HG02642 (cell line): Measurements from ENCODE around the gene RAD51B.
"Not testable (repeated sequence)": the region's sequence is repeated elsewhere in the genome, so short reads cannot be mapped to it uniquely, and the experiment has no call there.

Experiments
- ATAC-seq: cut with Tn5 transposase; IDR thresholded peaks from one replicate; pipeline ENCODE4 v1.9.1; 2021; ENCODE audit warnings: mild to moderate bottlenecking; ENCODE audit not compliant: unreplicated experiment, poor library complexity

RAD51B gene

DNA sequence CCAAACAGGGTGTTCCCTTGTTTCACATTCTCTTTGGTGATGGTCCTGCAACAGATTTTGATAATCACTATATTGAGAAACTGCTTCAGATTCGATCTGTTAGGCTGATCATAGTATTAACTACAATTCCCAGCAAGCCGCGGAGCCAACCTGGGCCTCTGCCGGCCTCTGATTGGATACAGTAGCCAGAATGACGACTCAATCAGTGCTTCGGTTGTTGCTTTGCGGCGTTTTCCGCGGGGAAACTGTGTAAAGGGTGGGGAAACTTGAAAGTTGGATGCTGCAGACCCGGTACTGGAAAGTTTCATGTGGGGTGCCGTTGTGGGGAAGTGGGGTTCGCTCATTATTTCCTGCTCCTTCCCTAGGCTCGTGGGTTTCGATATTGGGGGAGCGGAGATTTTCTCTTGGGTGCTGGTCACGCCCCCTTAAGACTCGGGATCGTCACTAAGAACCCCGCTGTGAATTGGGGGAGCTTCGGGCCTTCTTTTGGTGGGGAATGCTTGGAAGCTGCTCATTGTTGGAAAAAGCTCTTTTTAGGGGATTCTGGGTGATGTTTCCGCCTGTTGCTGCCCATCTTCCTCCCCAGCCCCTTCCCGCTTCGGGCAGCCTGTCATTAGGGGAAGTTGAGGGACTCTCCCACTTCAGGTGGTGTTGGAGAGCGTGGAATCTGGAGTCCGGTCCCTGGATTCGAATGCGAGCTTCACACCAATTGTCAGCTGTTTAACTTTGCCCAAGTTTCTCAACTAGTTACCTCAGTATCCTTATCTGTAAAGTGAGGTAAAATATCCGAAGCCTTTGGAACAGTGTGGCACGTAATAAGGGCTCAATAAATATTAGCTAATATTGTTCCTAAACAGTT, at the start of gene RAD51B:
Gene RAD51B, plus strand, starts transcription at position 217 of the 859 bp plus-strand sequence.
- peak; percentile 60 for ATAC-seq

DNA sequence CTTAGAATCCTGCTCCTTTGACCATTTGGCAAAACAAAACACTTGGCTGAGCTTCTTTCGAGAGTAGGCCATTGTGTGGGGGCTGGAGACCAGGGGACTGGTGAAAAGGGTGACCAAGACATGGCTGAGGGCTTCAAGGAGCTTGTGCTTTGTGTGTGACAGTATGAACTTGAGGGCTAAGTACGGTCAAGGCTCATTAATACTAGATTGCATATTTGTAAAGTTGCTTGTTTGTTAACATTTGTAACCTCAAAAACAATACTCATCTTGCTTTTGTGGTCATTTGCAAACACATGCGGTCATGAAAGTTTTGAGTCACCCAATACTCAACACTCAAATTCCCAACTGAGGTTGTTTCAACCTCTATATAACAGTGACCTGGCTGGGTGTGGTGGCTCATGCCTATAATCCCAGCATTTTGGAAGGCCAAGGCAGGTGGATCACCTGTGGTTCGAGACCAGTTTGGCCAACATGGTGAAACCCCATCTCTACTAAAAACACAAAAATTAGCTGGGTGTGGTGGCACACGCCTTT, 45.7 kb upstream of the RAD51B start:
- no peak for ATAC-seq

DNA sequence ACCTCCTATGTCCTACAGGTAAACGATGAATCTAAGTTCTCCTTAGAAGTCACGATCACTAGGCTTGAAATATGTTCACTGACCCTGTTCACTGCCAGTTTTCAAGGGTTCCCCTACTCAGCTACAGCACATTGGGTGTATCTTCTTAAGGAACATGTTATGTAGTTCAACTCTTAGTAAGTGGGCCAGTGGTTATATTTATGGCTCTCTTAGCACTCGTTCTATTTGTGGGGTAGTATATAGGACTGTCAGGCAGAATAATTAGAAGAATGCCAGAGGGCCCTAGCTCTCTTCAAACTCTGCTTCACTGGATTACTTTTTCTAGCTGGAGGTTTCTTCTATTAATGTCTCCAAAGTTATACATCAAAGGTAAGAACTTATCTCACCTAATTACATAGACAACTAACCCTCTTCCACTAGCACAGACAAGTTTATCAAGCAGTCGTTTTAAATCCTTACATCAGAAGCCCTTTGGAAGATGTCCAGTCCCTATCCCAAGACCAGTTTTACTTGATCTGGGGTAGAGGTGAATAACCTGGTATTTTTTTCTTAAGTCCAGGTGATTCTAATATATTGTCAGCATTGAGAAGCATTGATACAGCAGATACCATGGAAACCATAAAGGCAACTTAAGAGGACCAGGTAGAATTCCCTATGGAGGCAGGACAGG, 42.8 kb upstream of the RAD51B start:
- no peak for ATAC-seq

DNA sequence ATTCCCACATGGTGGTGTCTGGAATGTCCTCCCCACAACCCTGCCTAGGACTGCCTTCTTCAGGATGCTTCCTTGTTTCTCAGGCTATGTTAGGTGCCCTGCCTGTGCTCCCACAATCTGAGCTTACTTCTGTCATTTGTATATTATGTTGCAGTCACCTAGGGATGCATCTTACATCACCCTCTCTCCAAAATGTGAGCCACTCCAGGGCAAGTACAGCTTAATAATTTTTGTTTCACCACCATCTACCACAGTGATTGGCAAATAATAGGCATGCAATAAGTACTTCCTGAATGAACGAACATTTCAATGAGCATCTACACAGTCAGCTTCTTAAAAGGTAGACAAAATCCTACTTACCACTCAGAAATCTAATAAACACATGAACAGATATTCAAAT, 40.8 kb upstream of the RAD51B start:
- no peak for ATAC-seq

DNA sequence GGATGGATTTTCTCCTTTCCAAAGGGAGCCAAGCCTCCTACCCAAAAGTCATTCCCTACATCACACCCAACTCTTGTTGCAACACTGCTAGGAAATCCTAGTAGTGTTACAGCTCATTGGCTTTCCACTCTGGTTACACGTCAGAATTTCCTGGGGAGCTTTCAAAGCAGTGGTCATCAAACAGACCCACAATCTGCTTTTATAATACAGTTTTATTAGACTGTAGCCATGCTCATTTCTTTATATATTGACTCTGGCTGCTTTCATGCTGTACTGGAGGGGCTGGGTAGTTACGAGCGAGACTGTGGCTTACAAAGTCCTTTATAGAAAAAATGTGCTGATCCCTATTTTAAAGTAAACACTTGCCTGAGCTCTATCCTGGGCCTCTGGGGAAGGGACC, 37.5 kb upstream of the RAD51B start:
- ATAC-seq, result no peak

DNA sequence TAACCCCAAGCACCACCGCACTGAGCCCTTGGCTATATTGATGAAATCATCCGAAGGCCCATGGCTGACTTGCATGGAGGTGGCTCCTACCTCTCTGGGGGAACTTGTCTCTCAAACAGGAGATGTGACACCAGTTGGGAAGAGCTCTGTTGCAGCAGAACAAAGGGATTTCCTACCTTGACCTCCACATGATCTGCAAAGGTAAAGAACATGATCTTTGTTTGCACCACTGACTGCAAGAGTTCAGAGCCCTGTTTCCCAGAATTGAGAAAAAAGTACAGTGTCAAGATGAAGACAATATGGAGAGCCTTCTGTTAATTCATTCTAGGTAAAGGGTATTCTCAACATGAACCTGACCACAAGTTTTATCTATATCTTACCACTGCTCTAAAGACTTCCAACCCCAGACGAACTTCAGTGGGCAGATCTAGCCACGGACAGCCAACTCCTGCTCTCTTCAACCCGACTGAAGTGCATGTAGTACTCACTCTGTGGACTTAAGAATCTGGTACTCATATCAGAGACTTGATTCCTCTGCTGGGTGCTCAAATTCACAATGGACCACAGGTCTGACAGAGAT, 35.2 kb upstream of the RAD51B start:
- no peak for ATAC-seq

DNA sequence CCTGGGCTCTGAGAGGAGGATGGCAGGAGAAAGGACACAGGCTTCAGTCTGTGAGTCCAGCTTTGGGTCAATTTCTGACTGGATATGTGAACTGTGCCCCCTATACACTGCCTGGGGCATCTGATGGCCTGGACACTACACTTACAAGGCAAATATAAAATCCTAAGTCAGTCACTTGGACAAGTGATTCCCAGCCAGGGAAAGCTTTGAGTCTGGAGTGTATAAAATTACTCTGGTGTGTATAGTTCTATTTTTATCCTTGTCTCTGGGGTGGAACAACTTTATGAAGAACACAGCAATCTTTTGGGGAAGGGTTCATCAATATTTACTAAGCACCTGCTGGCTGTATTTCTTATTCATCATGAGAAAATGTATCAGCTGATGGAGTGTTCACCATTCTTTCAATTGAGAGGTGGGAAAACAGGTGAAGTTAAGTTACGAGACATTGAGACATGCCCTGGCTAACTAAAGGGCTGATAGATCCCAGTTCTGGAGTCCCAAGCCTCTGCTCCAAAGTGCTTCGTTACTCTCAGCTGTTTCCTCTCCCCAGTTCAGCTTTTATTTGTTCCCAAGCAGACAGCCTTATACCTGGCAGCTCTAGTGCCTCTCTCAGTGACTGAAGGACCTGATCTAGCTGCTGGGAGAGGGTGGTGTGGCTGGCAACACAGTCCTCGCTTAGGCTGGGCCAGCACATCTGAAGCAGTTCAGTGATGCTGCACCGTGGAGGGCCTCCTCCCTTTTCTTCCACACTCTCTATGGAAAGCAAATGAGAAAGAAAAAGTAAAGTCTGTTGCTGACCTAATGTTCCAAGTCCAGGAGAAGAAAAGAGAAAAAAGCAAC, 34.1 kb upstream of the RAD51B start:
- no peak for ATAC-seq

DNA sequence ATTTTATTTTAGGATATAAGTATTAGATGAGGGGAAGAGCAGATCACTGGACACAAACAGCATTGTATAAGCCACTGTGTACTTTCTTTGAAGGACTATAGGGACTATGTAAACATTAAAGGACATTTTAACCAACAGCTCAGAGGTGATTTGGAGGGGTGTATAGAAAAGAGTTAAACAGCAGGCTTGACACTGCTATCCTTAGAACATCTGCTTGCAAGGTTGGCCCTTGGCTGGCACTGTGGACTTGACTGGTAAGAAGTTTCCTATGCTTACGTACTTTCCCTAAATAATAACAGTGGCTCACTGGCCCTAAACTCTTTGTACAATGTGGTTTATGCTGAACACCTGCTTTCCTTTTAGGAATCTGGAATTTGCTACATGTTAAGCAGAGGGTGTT, 31.9 kb upstream of the RAD51B start:
- ATAC-seq, result no peak

DNA sequence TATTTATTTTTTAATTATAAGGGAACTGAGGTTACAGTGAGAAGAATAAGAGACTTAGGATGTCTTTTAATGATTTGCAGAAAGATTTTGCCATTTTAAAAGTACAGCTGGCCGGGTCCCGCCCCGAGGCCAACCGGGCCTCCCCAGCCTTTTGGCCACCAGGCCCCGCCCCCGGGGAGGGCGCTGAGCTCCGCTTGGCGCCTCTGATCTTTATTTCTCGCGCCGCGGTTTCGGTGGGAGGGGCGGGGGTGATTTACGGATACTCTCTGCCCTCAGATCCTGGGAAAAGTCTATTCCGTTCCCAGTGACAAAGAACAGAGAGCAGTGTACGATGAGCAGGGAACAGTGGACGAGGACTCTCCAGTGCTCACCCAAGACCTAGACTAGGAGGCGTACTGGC, 20.8 kb upstream of the RAD51B start:
- no peak for ATAC-seq

DNA sequence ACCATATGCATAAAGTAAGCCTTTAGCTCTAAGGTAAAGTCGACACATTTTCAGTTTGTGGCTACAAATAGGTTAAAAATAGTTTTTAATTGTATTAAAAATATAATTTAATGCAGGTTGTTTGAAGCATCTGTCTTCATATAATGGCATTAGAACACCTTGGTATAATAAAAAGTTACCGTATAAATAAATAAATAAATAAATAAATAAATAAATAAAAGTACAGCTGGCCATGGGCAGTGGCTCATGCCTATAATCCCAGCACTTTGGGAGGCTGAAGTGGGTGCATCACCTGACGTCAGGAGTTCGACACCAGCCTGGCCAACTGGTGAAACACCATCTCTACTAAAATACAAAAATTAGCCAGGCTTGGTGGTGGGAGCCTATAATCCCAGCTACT, 18.8 kb upstream of the RAD51B start:
- ATAC-seq, result no peak

DNA sequence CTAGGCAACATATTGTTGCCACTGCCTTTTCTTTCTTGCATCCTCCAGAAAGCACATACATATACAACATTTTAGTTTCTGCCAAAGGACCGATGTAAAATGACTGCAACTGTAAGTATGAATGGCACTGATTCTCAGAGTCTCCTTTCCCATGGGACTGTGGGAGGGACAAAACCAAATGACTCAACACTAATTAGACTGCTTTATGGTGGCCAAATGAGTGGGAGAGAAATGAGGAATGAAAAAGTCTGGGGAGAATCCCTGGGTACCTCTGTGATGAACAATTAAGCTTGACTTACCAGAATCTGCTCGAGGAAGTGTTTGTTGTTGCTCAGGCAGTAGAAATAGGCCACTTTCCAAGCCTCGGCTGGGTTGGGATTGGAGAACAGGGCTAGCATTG, 13.3 kb upstream of the RAD51B start:
- no peak for ATAC-seq

DNA sequence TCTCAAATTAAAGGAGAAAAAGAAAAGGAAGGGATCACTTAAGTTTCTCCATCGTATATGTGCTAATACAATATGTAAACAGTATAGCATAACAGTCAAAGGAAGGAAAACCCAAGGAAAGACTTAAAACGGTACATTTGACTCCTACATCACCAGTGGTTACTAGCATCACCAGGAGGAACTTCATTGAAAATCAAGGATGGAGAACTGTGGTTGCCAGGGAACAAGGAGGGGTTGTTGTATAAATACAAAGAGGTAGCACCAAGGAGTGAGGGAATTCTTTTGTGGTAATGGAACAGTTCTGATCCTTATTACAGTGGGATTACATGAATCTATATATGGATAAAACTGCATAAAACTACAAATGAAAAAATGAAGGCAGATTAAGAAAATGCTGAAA, 4.8 kb upstream of the RAD51B start:
- no peak for ATAC-seq

DNA sequence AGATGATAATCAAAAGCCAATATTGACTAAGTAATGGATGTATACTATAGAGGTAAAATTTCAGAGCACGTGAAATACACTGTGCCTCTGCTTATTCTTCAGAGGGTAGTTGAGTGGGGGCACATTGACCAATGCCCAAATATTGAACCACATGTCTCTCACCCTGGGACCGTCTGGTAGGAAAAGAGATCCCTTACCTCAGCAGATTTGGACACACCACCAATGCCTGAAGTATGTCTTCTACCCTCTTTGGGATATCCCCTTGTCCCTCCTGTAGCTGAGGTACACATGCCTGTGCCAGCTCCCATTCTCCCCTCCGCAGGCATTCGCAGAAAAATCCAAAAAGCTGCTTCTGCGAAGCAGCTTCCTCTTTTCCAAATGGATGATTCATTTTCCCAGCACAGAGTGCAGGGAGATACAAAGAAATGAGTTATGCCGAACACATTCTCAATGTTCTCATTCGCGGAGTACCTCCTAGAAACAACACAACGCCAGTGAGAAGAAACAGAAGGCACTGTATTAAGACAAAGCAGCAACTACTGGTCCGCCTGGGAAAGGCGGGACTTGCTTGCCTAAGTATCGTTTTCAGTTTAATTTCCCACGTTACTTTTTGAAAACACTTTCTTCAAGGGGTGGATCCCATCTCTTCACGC, 3.9 kb upstream of the RAD51B start:
- no peak for ATAC-seq

DNA sequence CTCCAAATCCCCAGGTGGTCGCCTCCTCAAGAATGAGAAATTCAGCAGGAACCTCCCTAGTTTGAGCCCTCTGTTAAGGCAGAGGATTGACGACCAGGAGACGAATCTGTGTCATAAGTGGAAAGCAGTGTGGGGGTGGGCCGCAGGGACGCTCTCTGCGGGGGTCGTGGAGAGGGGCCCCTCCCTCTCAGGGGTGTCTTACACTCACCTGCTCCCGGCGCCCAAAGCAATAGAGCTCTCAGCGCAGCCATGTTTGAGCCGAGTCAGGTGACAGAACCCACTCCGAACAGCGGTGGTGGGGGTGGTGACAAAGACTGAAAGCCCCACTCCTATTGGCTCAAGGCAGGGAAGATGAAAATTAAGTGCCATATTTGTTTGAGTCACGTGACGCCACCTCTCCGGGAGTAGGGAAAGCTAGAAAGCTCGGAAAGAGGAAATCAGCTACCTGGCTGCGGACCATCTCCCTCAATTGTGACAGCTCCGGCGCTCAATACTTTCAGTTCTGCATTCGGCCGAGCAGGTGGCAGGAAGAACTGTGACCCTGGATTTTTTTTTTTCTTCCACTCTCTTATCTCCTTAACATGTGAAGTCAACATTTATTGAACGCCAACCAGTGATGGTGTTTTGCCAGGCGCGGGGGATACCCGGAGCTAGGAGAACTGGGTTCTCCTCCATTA, 3.1 kb upstream of the RAD51B start, which contains the start of gene ZFYVE26:
Gene ZFYVE26, minus strand, starts transcription at position 265 of the 677 bp plus-strand sequence. CDS start 627 bp downstream, outside the sequence.
- ATAC-seq, result peak; percentile 88

DNA sequence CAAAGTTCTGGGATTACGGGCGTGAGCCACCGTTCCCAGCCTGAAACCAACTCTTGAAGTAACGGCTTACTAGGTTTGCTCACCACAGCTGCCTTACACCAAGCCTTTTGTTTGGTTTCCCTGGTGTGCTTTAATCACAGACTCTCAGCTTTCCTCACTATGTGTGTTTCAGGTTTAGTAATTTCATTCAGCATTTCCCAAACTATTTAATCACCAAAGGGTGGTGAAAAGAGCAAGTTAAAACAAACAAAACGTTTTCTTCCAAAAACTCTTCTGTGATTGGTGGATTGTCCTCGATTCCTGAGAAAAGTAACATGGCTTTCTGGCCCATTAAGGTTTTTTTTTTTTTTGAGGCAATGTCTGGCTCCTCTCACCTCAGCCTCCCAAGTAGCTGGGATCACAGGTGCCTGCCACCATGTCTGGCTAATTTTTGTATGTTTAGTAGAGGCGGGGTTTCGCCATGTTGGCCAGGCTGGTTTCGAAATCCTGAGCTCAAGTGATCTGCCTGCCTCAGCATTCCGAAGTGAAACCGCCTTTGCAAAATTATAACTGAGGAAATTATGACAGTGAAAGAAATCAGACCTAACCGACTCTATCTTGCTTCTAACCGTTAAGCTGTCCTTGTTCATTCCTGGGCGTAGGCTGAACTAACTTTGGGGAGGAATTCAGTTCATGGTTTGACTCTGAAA, 1.7 kb upstream of the RAD51B start:
- no peak for ATAC-seq

DNA sequence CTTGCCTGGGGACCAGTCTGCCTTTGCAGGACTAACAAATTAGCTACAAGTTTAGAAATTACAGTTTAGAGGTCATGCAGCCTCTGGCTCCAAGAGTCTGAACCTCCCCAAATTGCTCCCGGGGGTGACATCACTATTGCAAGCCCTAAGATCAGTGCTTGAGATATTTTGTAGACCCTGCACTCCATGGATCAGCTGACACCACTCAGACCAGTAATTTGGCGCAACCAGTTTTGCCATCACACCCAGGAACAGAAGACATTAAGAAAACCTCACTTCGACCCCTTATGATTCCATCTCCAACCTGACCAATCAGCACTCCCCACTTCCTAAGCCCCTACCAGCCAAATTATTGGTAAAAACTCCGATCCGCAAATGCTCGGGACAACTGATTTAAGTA, 1.1 kb upstream of the RAD51B start:
- ATAC-seq, result not testable (repeated sequence)

DNA sequence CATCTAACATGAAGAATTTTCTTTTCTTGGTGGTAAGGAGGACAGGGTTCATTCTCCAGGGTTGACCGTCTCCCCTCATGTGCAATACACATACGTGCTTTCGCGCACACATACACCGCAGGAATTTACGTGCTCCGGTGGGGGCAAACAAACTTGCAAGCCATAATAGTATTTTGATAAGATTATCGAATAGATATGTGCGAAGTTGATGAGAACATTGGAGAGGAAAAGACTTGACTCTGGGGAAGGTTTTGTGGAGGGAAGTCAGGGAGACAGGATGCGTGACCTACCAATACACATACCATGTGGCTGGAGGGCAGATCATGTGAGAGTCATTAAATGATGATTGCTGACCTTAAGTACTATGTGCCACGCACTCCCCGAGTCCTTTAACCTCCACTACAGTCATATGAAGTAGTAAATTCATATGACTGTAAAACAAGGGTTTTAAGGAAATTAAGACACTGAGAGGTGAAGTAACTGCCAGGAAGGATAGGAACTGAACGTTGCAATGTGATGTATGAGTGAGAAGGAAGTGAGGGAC, 921 bp downstream of the RAD51B start:
- no peak for ATAC-seq

DNA sequence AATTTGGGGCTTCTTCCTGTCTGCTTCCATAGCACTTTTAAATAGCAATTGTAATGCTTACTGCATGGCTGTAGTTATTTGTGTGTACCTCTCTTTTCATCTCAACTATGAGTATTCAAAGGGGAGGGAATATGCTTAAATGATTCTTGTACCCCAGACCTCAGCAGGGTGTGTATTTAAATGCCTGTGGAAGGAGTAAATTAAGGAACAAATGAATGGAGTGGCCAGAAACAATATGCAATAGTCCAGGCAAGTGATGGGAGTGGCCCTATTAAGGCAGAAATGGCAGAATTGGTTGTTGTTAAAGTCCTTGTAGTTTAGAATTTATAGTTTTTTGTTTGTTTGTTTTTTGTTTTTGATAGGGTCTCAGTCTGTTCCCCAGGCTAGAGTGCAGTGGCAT, 1.5 kb downstream of the RAD51B start:
- ATAC-seq, result no peak
